Measurements from ENCODE around the gene MOGAT3. TPM values are rescaled to one million over a fixed set of nuclear protein-coding genes. Genes with fewer than 3 reads are reported as not detected.

Gene MOGAT3
- total RNA-seq, 1 donor from 2014 or later: not detected

GRCh38 chr7:101235522-101235921 is 34.7 kb upstream of the MOGAT3 start:
- H3K27ac ChIP-seq (replicated peaks): no peak overlapping the region
- intact Hi-C loops (cut with micrococcal nuclease): no loop called here
- no peak for DNase-seq
- H3K4me1 ChIP-seq: peaks cover 59% of the 10 kb centered on the region
- peaks cover 20% of the 10 kb centered on the region for H3K36me3 ChIP-seq
- no peak for TF ChIP-seq CTCF (IDR thresholded peaks at IDR 0.05; ENCODE audit: borderline replicate concordance)
- H3K4me3 ChIP-seq: no peak overlapping the region
- no peaks in the 10 kb centered on the region for H3K9me3 ChIP-seq (replicated peaks)
- H3K27me3 ChIP-seq (ENCODE audit: low read depth): no peaks in the 10 kb centered on the region

GRCh38 chr7:101235050-101235449 is 34.2 kb upstream of the MOGAT3 start:
- DNase-seq: no peak
- H3K4me1 ChIP-seq: peaks cover 57% of the 10 kb centered on the region
- no peak overlapping the region for H3K4me3 ChIP-seq
- H3K9me3 ChIP-seq (replicated peaks): no peaks in the 10 kb centered on the region
- peaks cover 16% of the 10 kb centered on the region for H3K36me3 ChIP-seq
- no peak overlapping the region for H3K27ac ChIP-seq (replicated peaks)
- no peaks in the 10 kb centered on the region for H3K27me3 ChIP-seq (ENCODE audit: low read depth)
- TF ChIP-seq CTCF (IDR thresholded peaks at IDR 0.05; ENCODE audit: borderline replicate concordance): peak; percentile 39
- intact Hi-C loops (cut with micrococcal nuclease): no loop called here

- intact Hi-C loops (cut with micrococcal nuclease): no loop called here
- TF ChIP-seq CTCF (IDR thresholded peaks at IDR 0.05; ENCODE audit: borderline replicate concordance): no peak
- no peaks in the 10 kb centered on the region for H3K9me3 ChIP-seq (replicated peaks)
- peaks cover 13% of the 10 kb centered on the region for H3K36me3 ChIP-seq
- no peak overlapping the region for H3K27ac ChIP-seq (replicated peaks)
- no peaks in the 10 kb centered on the region for H3K27me3 ChIP-seq (ENCODE audit: low read depth)
- H3K4me1 ChIP-seq: peaks cover 53% of the 10 kb centered on the region
- DNase-seq: no peak
- H3K4me3 ChIP-seq: no peak overlapping the region
Measured at GRCh38 chr7:101234636-101235035, 33.8 kb upstream of the MOGAT3 start.

- no peak for TF ChIP-seq CTCF (IDR thresholded peaks at IDR 0.05; ENCODE audit: borderline replicate concordance)
- no peak overlapping the region for H3K27ac ChIP-seq (replicated peaks)
- H3K27me3 ChIP-seq (ENCODE audit: low read depth): no peaks in the 10 kb centered on the region
- intact Hi-C loops (cut with micrococcal nuclease): no loop called here
- DNase-seq: no peak
- H3K36me3 ChIP-seq: peaks cover 15% of the 10 kb centered on the region
- peaks cover 46% of the 10 kb centered on the region for H3K4me1 ChIP-seq
- no peak overlapping the region for H3K4me3 ChIP-seq
- no peaks in the 10 kb centered on the region for H3K9me3 ChIP-seq (replicated peaks)
Measured at GRCh38 chr7:101233907-101234547, 33.2 kb upstream of the MOGAT3 start.

- no peaks in the 10 kb centered on the region for H3K27me3 ChIP-seq (ENCODE audit: low read depth)
- H3K4me3 ChIP-seq: peak overlapping the region; percentile 50
- H3K27ac ChIP-seq (replicated peaks): peak overlapping the region; percentile 23
- DNase-seq: no peak
- peaks cover 29% of the 10 kb centered on the region for H3K4me1 ChIP-seq
- peaks cover 23% of the 10 kb centered on the region for H3K36me3 ChIP-seq
- TF ChIP-seq CTCF (IDR thresholded peaks at IDR 0.05; ENCODE audit: borderline replicate concordance): no peak
- intact Hi-C loops (cut with micrococcal nuclease): no loop called here
- no peaks in the 10 kb centered on the region for H3K9me3 ChIP-seq (replicated peaks)
Measured at GRCh38 chr7:101232141-101232850, 31.5 kb upstream of the MOGAT3 start.

All from left ventricle myocardium inferior (tissue), 1 donor.